Chondrocyte (in vitro differentiated cells): Measurements from ENCODE around the gene RPS14. TPM values are rescaled to one million over a fixed set of nuclear protein-coding genes. Genes with fewer than 3 reads are reported as not detected.
"Not testable (repeated sequence)": the region's sequence is repeated elsewhere in the genome, so short reads cannot be mapped to it uniquely, and the experiment has no call there.

Experiments
- DNase-seq: peaks from one replicate; pipeline ENCODE4 v3.0.0; 2021; ENCODE audit warnings: mixed read lengths, low spot score
- H3K27ac Mint-ChIP-seq: one replicate; pipeline ENCODE4 v1.8.0; 2021; ENCODE audit warnings: mild to moderate bottlenecking, moderate library complexity, mixed read lengths; ENCODE audit not compliant: unreplicated experiment
- H3K27me3 Mint-ChIP-seq: 2 replicates; pipeline ENCODE4 v1.8.0; 2021; ENCODE audit warnings: low read depth, mixed read lengths
- H3K36me3 Mint-ChIP-seq: 2 replicates; pipeline ENCODE4 v1.8.0; 2021; ENCODE audit warnings: low read depth, mixed read lengths
- H3K4me1 Mint-ChIP-seq: 2 replicates; pipeline ENCODE4 v1.8.0; 2021; ENCODE audit warnings: low read depth, mild to moderate bottlenecking, mixed read lengths
- H3K4me3 Mint-ChIP-seq: one replicate; pipeline ENCODE4 v1.8.0; 2021; ENCODE audit warnings: mild to moderate bottlenecking, moderate library complexity, mixed read lengths; ENCODE audit not compliant: unreplicated experiment
- H3K9me3 Mint-ChIP-seq: 2 replicates; pipeline ENCODE4 v1.8.0; 2021; ENCODE audit warnings: low read depth, mixed read lengths
- CTCF ChIP-seq: fragments of 200-600 bp; sonication (generic); IDR thresholded peaks from 2 replicates; pipeline ENCODE4 v1.5.0; 2021; ENCODE audit warnings: antibody characterized with exemption, mild to moderate bottlenecking, moderate library complexity
- total RNA-seq: library from RNA; stranded (reverse); gene quantifications from 3 replicates; pipeline ENCODE4 v1.2.1, GENCODE V29; 2021

The RPS14 gene
- total RNA-seq, 1 donor from 2014 or later, result 1,121 TPM

- Mint-ChIP-seq H3K4me3 (no peak overlapping the region), H3K4me1 (peaks cover 56% of the 10 kb centered on the region), H3K36me3 (peaks cover 1% of the 10 kb centered on the region), H3K9me3 (no peaks in the 10 kb centered on the region), H3K27ac (peak overlapping the region; percentile 29), H3K27me3 (no peaks in the 10 kb centered on the region)
- DNase-seq, result no peak
- TF ChIP-seq CTCF, result no peak
Measured at GRCh38 chr5:150479416-150479815, 29.9 kb upstream of the RPS14 start.

GRCh38 chr5:150476568-150476967 is 27.0 kb upstream of the RPS14 start:
- not testable (repeated sequence) for H3K4me3 Mint-ChIP-seq, DNase-seq, H3K9me3 Mint-ChIP-seq, H3K27me3 Mint-ChIP-seq, H3K36me3 Mint-ChIP-seq
- peaks cover 70% of the 10 kb centered on the region for H3K4me1 Mint-ChIP-seq
- H3K27ac Mint-ChIP-seq, result peak overlapping the region; percentile 89

GRCh38 chr5:150473673-150474358 is 24.3 kb upstream of the RPS14 start:
- TF ChIP-seq CTCF, result no peak
- H3K27ac Mint-ChIP-seq, result peak overlapping the region; percentile 99
- H3K4me1 Mint-ChIP-seq, result peaks cover 77% of the 10 kb centered on the region
- no peaks in the 10 kb centered on the region for H3K27me3 Mint-ChIP-seq
- DNase-seq, result no peak
- H3K4me3 Mint-ChIP-seq, result no peak overlapping the region
- peaks cover 1% of the 10 kb centered on the region for H3K36me3 Mint-ChIP-seq
- H3K9me3 Mint-ChIP-seq, result no peaks in the 10 kb centered on the region

GRCh38 chr5:150469718-150470469 is 20.4 kb upstream of the RPS14 start:
- Mint-ChIP-seq H3K4me1 (peaks cover 60% of the 10 kb centered on the region), H3K4me3 (no peak overlapping the region), H3K36me3 (no peaks in the 10 kb centered on the region), H3K27ac (peak overlapping the region; percentile 84), H3K27me3 (no peaks in the 10 kb centered on the region), H3K9me3 (no peaks in the 10 kb centered on the region)
- TF ChIP-seq CTCF, result no peak
- no peak for DNase-seq

GRCh38 chr5:150468206-150468605 is 18.7 kb upstream of the RPS14 start:
- peaks cover 50% of the 10 kb centered on the region for H3K4me1 Mint-ChIP-seq
- no peak for DNase-seq
- H3K27ac Mint-ChIP-seq, result no peak overlapping the region

More at GRCh38 chr5:150468206-150468605, 18.7 kb upstream of the RPS14 start:
- H3K4me3 Mint-ChIP-seq, result no peak overlapping the region
- H3K9me3 Mint-ChIP-seq, result no peaks in the 10 kb centered on the region
- H3K27me3 Mint-ChIP-seq, result no peaks in the 10 kb centered on the region
- H3K36me3 Mint-ChIP-seq, result no peaks in the 10 kb centered on the region
- TF ChIP-seq CTCF, result no peak
